ENCODE results near the gene CLIC3. TPM values are rescaled to one million over a fixed set of nuclear protein-coding genes. Genes with fewer than 3 reads are reported as not detected.
"Not testable (repeated sequence)": the region's sequence is repeated elsewhere in the genome, so short reads cannot be mapped to it uniquely, and the experiment has no call there.

Gene CLIC3
- total RNA-seq, 2 donors from 2014 or later, result 4.3 to 38.2 TPM

- H3K27ac Mint-ChIP-seq, result peak overlapping the region; percentile 91
- ATAC-seq (no peak), DNase-seq (ENCODE audit: low spot score) (no peak)
- H3K36me3 Mint-ChIP-seq, result no peaks in the 10 kb centered on the region
- H3K27me3 Mint-ChIP-seq, result no peaks in the 10 kb centered on the region
- H3K9me3 Mint-ChIP-seq, result no peaks in the 10 kb centered on the region
- peaks cover 26 to 41% of the 10 kb centered on the region in 2 donors for H3K4me1 Mint-ChIP-seq (ENCODE audit: low read depth in 2 of 2)
- peak overlapping the region; percentile 79 for H3K4me3 Mint-ChIP-seq
Measured at GRCh38 chr9:137035507-137035834, 39.1 kb upstream of the CLIC3 start.

- Mint-ChIP-seq H3K4me1 (ENCODE audit: low read depth in 2 of 2) (peaks cover 29 to 45% of the 10 kb centered on the region in 2 donors), H3K27me3 (no peaks in the 10 kb centered on the region), H3K4me3 (peak overlapping the region; percentile 79), H3K36me3 (no peaks in the 10 kb centered on the region), H3K9me3 (no peaks in the 10 kb centered on the region), H3K27ac (peak overlapping the region; percentile 91)
- ATAC-seq, result peak; percentile 80 to 84
- DNase-seq (ENCODE audit: low spot score), result peak; percentile 90
Measured at GRCh38 chr9:137034709-137035506, 38.5 kb upstream of the CLIC3 start.

GRCh38 chr9:137034039-137034708 lies 37.8 kb upstream of the CLIC3 start:
- DNase-seq (ENCODE audit: low spot score) (no peak), ATAC-seq (no peak)
- Mint-ChIP-seq H3K4me3 (peak overlapping the region; percentile 82), H3K27me3 (no peaks in the 10 kb centered on the region), H3K9me3 (no peaks in the 10 kb centered on the region), H3K36me3 (no peaks in the 10 kb centered on the region), H3K27ac (peak overlapping the region; percentile 91), H3K4me1 (ENCODE audit: low read depth in 2 of 2) (peaks cover 35 to 52% of the 10 kb centered on the region in 2 donors)

- H3K4me3 Mint-ChIP-seq, result peak overlapping the region; percentile 82
- H3K36me3 Mint-ChIP-seq; H3K27me3 Mint-ChIP-seq; H3K9me3 Mint-ChIP-seq; DNase-seq (ENCODE audit: low spot score); ATAC-seq: not testable (repeated sequence)
- H3K4me1 Mint-ChIP-seq (ENCODE audit: low read depth in 2 of 2), result peaks cover 39 to 52% of the 10 kb centered on the region in 2 donors
- H3K27ac Mint-ChIP-seq, result peak overlapping the region; percentile 91
Measured at GRCh38 chr9:137033481-137033880, 37.1 kb upstream of the CLIC3 start.

GRCh38 chr9:137032858-137033257 lies 36.5 kb upstream of the CLIC3 start:
- H3K36me3 Mint-ChIP-seq, result no peaks in the 10 kb centered on the region
- DNase-seq (ENCODE audit: low spot score) (no peak), ATAC-seq (no peak)
- no peaks in the 10 kb centered on the region for H3K9me3 Mint-ChIP-seq
- H3K4me3 Mint-ChIP-seq, result peak overlapping the region; percentile 82
- no peaks in the 10 kb centered on the region for H3K27me3 Mint-ChIP-seq
- peaks cover 39 to 52% of the 10 kb centered on the region in 2 donors for H3K4me1 Mint-ChIP-seq (ENCODE audit: low read depth in 2 of 2)
- peak overlapping the region; percentile 91 for H3K27ac Mint-ChIP-seq

GRCh38 chr9:137031904-137032640 lies 35.7 kb upstream of the CLIC3 start, which contains the start of gene FUT7:
TSS of gene FUT7 (minus strand) at chr9:137032088. CDS start at chr9:137031991, 97 bp downstream.
- peak within 1 kb of the TSS; percentile 85 for H3K4me3 Mint-ChIP-seq
- ATAC-seq (no peak), DNase-seq (ENCODE audit: low spot score) (no peak)
- no peaks in the 10 kb centered on the region for H3K9me3 Mint-ChIP-seq
- no peaks in the 10 kb centered on the region for H3K27me3 Mint-ChIP-seq
- H3K36me3 Mint-ChIP-seq, result no peaks in the 10 kb centered on the region
- H3K27ac Mint-ChIP-seq, result peak within 1 kb of the TSS; percentile 91 to 94
- peaks cover 42 to 52% of the 10 kb centered on the region in 2 donors for H3K4me1 Mint-ChIP-seq (ENCODE audit: low read depth in 2 of 2)

- Mint-ChIP-seq H3K27ac (peak overlapping the region; percentile 91 to 94), H3K4me3 (peak overlapping the region; percentile 85), H3K36me3 (no peaks in the 10 kb centered on the region), H3K4me1 (ENCODE audit: low read depth in 2 of 2) (peaks cover 43 to 52% of the 10 kb centered on the region in 2 donors), H3K9me3 (no peaks in the 10 kb centered on the region), H3K27me3 (no peaks in the 10 kb centered on the region)
- DNase-seq (ENCODE audit: low spot score) (peak; percentile 93), ATAC-seq (peak; percentile 47 to 62)
Measured at GRCh38 chr9:137030538-137031527, 34.5 kb upstream of the CLIC3 start.

GRCh38 chr9:137030006-137030405 lies 33.6 kb upstream of the CLIC3 start:
- no peaks in the 10 kb centered on the region for H3K36me3 Mint-ChIP-seq
- no peaks in the 10 kb centered on the region for H3K9me3 Mint-ChIP-seq
- no peak for ATAC-seq
- no peak for DNase-seq (ENCODE audit: low spot score)
- peak overlapping the region; percentile 91 to 94 for H3K27ac Mint-ChIP-seq
- H3K4me1 Mint-ChIP-seq (ENCODE audit: low read depth in 2 of 2), result peaks cover 39 to 47% of the 10 kb centered on the region in 2 donors
- no peaks in the 10 kb centered on the region for H3K27me3 Mint-ChIP-seq
- H3K4me3 Mint-ChIP-seq, result peak overlapping the region; percentile 87

GRCh38 chr9:137029058-137029936 lies 32.9 kb upstream of the CLIC3 start:
- Mint-ChIP-seq H3K27me3 (no peaks in the 10 kb centered on the region), H3K27ac (peak overlapping the region; percentile 91 to 94), H3K9me3 (no peaks in the 10 kb centered on the region), H3K36me3 (no peaks in the 10 kb centered on the region), H3K4me3 (peak overlapping the region; percentile 87), H3K4me1 (ENCODE audit: low read depth in 2 of 2) (peaks cover 32 to 40% of the 10 kb centered on the region in 2 donors)
- ATAC-seq (peak; percentile 58 to 75), DNase-seq (ENCODE audit: low spot score) (peak; percentile 89)

GRCh38 chr9:137028263-137029057 lies 32.1 kb upstream of the CLIC3 start:
- Mint-ChIP-seq H3K27me3 (no peaks in the 10 kb centered on the region), H3K36me3 (no peaks in the 10 kb centered on the region), H3K9me3 (no peaks in the 10 kb centered on the region), H3K4me3 (peak overlapping the region; percentile 87), H3K27ac (peak overlapping the region in 1 of 2 donors; percentile 91), H3K4me1 (ENCODE audit: low read depth in 2 of 2) (peaks cover 32 to 35% of the 10 kb centered on the region in 2 donors)
- DNase-seq (ENCODE audit: low spot score) (peak; percentile 79), ATAC-seq (peak; percentile 72 to 78)

- peaks cover 26 to 31% of the 10 kb centered on the region in 2 donors for H3K4me1 Mint-ChIP-seq (ENCODE audit: low read depth in 2 of 2)
- H3K4me3 Mint-ChIP-seq, result peak within 1 kb of the TSS; percentile 87
- no peak for DNase-seq (ENCODE audit: low spot score)
- H3K27me3 Mint-ChIP-seq, result no peaks in the 10 kb centered on the region
- no peak for ATAC-seq
- H3K36me3 Mint-ChIP-seq, result no peaks in the 10 kb centered on the region
- H3K27ac Mint-ChIP-seq, result peak within 1 kb of the TSS; percentile 91 to 94
- no peaks in the 10 kb centered on the region for H3K9me3 Mint-ChIP-seq
Measured at GRCh38 chr9:137027369-137028262, 31.2 kb upstream of the CLIC3 start, which contains the start of gene ABCA2. TSS of gene ABCA2 (minus strand) at chr9:137028237. CDS start at chr9:137028140, 97 bp downstream.

Measured in natural killer cell treated with Interleukin-12 subunit alpha and Interleukin-12 subunit beta and Interleukin-15 and Interleukin-18, amount 100 ng/mL, for 72 hours (primary cell).